NCI-H2081 (cell line): ENCODE data around the gene PIWIL4.
"Not testable (repeated sequence)": the region's sequence is repeated elsewhere in the genome, so short reads cannot be mapped to it uniquely, and the experiment has no call there.

Experiments used
- DNase-seq, 2 experiments: peaks; one replicate each; lab custom pipeline; 2025; lab: John Stamatoyannopoulos, UW

PIWIL4 gene

GRCh38 chr11:94549146-94549545, 18.0 kb upstream of the PIWIL4 start:
- DNase-seq = no peak

- DNase-seq = no peak
Measured at GRCh38 chr11:94550513-94550912, 16.7 kb upstream of the PIWIL4 start.

GRCh38 chr11:94553938-94554337, 13.2 kb upstream of the PIWIL4 start:
- peak in 1 of 2 experiments; percentile 6 for DNase-seq

GRCh38 chr11:94555752-94556329, 11.3 kb upstream of the PIWIL4 start:
- DNase-seq = not testable (repeated sequence)

GRCh38 chr11:94557421-94557820, 9.7 kb upstream of the PIWIL4 start:
- no peak for DNase-seq

- no peak for DNase-seq
Measured at GRCh38 chr11:94557992-94558391, 9.2 kb upstream of the PIWIL4 start.

- no peak for DNase-seq
Measured at GRCh38 chr11:94558468-94558867, 8.7 kb upstream of the PIWIL4 start.

- DNase-seq = no peak
Measured at GRCh38 chr11:94558932-94559331, 8.2 kb upstream of the PIWIL4 start.

GRCh38 chr11:94559361-94559760, 7.8 kb upstream of the PIWIL4 start:
- DNase-seq = no peak

GRCh38 chr11:94560834-94561233, 6.3 kb upstream of the PIWIL4 start:
- no peak for DNase-seq

GRCh38 chr11:94563176-94563847, 3.9 kb upstream of the PIWIL4 start:
- DNase-seq = no peak

GRCh38 chr11:94563848-94564467, 3.2 kb upstream of the PIWIL4 start:
- DNase-seq = no peak

- no peak for DNase-seq
Measured at GRCh38 chr11:94568200-94568599, 1.0 kb downstream of the PIWIL4 start.

- no peak for DNase-seq
Measured at GRCh38 chr11:94568717-94569116, 1.5 kb downstream of the PIWIL4 start.

- DNase-seq = not testable (repeated sequence)
Measured at GRCh38 chr11:94572975-94573374, 5.8 kb downstream of the PIWIL4 start.

GRCh38 chr11:94574193-94574961, 7.2 kb downstream of the PIWIL4 start:
- no peak for DNase-seq

- DNase-seq = no peak
Measured at GRCh38 chr11:94576306-94576705, 9.1 kb downstream of the PIWIL4 start.

- no peak for DNase-seq
Measured at GRCh38 chr11:94577841-94578240, 10.7 kb downstream of the PIWIL4 start.

GRCh38 chr11:94581926-94582325, 14.8 kb downstream of the PIWIL4 start:
- no peak for DNase-seq

GRCh38 chr11:94583213-94583865, 16.2 kb downstream of the PIWIL4 start:
- no peak for DNase-seq

GRCh38 chr11:94583866-94584500, 16.8 kb downstream of the PIWIL4 start:
- DNase-seq = no peak

- DNase-seq = no peak
Measured at GRCh38 chr11:94584978-94585377, 17.8 kb downstream of the PIWIL4 start.
